Hematopoietic multipotent progenitor cell (in vitro differentiated cells): ENCODE measurements around the gene CTDSP2. TPM values are rescaled to one million over a fixed set of nuclear protein-coding genes. Genes with fewer than 3 reads are reported as not detected.
"Not testable (repeated sequence)": the region's sequence is repeated elsewhere in the genome, so short reads cannot be mapped to it uniquely, and the experiment has no call there.

Source experiments
- DNase-seq, 3 donors: peaks; one replicate each; pipeline ENCODE4 v3.0.0-alpha.2; 2011 to 2015; ENCODE audit warnings: low read depth in 2 of 3, low spot score in 2 of 3
- total RNA-seq: library from RNA; depleted of rRNA; stranded (reverse); fragments of >200 nt; gene quantifications from one replicate; pipeline ENCODE4 v1.2.3, GENCODE V29; 2012

CTDSP2 gene
- total RNA-seq, 1 donor = 159 TPM

DNA sequence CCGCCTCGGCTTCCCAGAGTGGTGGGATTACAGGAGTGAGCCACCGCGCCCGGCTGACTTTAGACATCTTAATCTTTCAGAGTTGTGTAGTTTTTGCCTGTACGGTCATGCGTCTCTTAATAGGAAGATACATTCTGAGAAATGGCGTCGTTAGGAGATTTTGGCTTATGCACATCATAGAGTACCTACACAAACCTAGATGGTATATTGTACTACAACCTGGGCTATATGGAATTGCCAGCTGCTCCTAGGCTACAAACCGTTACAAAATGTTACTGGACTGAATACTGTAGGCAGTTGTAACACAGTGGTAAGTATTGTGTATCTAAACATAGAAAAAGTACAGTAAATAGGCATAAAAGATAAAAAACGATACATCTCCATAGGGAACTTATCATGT is 62.7 kb downstream of the CTDSP2 start:
- DNase-seq = no peak

GRCh38 chr12:57783466-57783801 is 63.1 kb downstream of the CTDSP2 start:
- no peak for DNase-seq

DNA sequence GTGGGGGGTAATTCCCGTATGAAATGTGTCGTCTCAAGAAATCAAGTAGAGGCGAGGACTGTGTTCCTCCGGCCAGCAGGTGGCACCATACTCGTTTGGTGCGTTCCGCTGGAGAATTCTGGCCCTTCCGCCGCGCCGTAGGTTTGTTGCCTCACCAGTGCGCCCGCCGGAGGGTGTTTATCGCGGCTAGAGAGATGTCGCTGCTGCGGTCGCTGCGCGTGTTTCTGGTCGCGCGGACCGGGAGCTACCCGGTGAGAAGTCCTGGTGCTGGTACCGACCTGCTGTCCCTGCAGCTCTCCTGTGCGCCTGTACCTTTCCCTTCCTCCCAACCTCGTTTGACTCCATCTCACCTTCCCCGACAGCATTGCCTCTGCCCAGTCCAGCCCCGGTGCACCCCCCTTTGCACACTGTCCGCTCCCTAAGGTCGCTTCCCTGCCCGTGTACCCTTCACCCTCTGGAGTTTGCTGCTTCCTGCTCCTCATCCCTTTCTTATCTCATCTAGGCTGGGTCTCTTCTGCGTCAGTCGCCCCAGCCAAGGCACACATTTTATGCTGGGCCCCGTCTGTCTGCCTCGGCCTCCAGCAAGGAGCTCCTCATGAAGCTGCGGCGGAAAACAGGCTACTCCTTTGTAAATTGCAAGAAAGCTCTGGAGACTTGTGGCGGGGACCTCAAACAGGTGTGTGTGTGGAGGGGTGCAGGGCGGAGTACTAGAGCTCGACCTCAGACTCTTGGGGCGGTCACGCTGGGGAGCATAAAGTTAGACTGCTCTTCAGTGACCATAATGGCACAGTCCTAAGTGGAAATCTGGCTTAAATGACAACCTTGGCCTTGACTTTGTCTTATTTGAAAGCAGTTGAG is 63.7 kb downstream of the CTDSP2 start, which contains the start of gene TSFM:
TSFM (plus strand) TSS at position 180 of the 858 bp plus-strand sequence; CDS start at position 195, 15 bp downstream.
- peak; percentile 95 to 98 (median 97) for DNase-seq

DNA sequence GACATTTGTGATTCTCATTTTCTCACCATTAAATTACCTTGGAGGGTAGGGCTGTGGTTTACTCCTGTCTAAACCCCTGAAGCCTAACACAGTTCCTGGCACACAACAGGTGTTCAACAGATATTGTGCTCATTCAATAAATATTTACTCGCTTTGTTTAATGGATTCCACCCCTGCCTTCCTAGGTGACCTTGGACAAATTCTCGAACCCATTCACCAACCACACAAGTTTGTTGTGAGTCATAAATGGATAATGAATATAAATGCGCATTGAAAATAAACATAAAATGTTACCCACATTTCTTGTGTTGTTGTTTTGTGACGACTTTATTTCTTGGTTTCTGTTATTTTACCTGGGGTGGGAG is 64.3 kb downstream of the CTDSP2 start:
- DNase-seq = no peak

DNA sequence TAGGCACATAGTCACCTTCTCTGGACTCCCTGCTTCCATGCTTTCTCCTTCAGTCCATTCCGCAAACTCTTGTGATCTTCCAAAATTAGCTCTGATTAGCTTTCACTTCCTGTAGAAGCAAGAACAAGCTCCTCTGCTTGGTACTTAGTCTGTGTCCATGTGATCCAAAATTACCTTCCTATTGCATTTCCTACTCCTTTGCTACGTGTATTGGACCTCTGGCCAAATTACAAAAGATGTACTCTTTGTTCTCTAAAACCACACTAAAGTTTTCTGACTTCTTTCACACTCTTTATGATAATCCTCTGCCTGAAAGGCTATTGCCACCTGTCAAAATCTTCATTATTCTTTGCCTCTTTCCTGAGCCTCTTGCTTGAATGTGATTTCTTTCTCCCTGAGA is 64.7 kb downstream of the CTDSP2 start:
- no peak for DNase-seq

- no peak for DNase-seq
Measured at GRCh38 chr12:57781244-57781643, 65.3 kb downstream of the CTDSP2 start.

DNA sequence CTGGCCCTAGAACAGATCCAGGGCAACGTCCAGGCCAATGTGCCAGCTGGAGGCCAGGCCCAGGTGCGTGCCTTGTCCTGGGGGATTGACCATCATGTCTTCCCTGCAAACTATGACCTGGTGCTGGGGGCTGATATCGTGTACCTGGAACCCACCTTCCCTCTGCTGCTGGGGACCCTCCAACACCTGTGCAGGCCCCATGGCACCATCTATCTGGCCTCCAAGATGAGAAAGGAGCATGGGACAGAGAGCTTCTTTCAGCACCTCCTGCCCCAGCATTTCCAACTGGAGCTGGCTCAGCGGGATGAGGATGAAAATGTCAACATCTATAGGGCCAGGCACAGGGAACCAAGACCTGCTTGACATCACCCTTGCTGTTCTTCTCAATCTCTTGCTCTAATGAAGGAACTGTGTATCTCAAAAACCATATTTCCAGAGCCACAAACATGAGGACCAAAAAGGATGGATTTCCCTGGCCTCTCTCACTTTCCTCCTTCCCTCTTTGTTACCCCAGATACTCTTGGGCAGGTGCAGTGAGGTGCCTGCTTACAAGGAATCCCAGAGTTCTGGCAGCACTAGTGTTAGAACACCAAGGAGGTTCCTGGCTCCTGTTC is 66.1 kb downstream of the CTDSP2 start:
- DNase-seq = no peak

DNA sequence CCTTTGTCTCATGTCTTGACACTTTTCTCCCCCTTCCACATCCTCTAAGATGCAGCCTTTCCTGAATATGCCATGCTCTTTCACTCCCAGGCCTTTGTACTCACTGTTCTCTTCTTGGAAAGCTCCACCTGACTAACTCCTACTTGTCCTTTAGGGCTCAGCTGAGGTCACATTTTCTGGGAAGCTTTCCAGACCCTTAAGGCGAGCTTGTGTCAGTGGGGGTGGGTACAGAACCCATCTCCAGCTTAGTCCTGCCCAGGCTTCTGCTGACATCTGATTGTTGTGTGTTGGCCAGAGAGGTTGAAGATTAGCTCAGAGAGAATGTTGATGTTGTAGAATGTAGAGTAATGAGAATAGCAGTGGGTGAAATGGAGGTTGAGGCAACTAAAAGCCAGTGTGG is 66.8 kb downstream of the CTDSP2 start:
- no peak for DNase-seq

- DNase-seq = no peak
Measured at GRCh38 chr12:57777911-57778310, 68.6 kb downstream of the CTDSP2 start.

DNA sequence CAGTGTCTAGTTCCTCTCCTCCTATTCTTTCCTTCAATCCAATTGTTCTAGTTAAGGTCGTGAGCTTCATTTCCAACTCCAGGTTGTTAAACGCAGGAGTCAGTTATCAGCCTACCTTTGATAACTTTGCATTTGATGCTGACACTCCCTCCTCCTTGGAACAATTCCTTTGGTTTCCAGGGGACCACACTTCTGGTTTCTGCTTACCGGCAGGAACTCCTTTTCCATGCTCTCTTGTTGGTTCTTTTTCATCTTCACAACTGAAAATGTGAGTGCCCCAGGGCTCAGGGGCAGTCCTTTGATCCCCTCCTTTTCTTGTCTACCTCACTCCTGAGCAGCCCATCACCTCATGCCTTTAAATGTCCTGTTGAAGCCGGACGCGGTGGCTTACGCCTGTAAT is 69.2 kb downstream of the CTDSP2 start:
- no peak for DNase-seq

GRCh38 chr12:57776247-57776587 is 70.3 kb downstream of the CTDSP2 start:
- DNase-seq = no peak

- DNase-seq = no peak
Measured at GRCh38 chr12:57775563-57776246, 70.8 kb downstream of the CTDSP2 start.

DNA sequence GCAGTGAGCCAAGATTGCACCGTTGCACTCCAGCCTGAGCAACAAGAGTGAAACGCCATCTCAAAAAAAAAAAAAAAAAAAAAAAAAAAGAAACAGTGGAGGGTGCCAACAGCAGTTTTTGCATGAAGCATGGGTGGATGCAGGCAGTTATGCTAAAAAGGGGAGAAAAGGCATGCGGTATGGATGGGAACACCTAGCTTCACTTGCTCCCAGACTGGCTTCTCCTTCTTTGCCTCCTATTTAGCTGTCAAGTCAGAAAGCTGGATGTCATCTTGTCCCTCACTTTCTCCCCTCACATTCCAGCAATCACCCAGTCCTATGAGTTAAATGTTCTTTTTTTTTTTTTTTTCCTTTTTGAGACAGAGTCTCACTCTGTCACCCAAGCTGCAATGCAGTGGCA is 71.5 kb downstream of the CTDSP2 start:
- DNase-seq = no peak

GRCh38 chr12:57774634-57775033 is 71.9 kb downstream of the CTDSP2 start:
- not testable (repeated sequence) for DNase-seq

DNA sequence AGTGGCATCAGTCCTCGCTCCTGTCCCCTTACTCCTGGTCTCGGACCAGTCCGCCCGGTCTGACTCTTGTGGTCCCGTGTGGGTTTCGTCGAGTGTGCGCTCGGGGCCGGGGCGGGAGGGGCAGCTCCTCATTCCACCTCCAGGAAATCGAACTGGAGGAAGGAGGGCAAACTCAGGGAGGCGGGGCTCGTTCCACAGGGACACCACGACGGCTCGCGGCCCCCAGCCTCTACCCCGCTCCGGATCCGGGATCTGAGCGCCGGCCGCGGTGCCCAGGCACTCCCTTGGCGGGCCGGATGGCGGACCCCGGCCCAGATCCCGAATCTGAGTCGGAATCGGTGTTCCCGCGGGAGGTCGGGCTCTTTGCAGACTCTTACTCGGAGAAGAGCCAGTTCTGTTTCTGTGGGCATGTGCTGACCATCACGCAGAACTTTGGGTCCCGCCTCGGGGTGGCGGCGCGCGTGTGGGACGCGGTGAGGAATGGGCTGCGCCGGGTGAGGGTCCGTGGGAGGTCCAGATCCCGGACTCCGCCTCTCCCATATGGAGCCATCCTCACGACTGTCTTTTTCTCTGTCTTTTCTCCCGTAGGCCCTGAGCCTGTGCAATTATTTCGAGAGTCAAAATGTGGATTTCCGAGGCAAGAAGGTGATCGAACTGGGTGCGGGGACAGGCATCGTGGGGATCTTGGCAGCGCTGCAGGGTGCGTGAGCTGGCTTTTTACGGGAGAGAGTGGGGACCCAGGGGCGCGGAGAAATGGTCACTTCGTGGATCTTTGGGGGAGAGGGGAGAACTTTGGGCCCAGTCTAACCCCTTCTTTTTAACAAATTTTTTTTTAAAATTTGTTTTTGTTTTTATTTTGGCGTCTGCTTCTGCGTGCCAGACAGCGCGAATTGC is 73.9 kb downstream of the CTDSP2 start, which contains the start of gene EEF1AKMT3:
EEF1AKMT3 (plus strand) TSS at position 186 of the 894 bp plus-strand sequence; CDS start at position 297, 111 bp downstream.
- DNase-seq = no peak

GRCh38 chr12:57771873-57772428 is 74.6 kb downstream of the CTDSP2 start, which contains the start of gene METTL1:
Gene METTL1, minus strand, starts transcription at chr12:57772105. Its CDS starts 22 bp downstream, at chr12:57772083.
- peak; percentile 77 to 98 (median 97) for DNase-seq

DNA sequence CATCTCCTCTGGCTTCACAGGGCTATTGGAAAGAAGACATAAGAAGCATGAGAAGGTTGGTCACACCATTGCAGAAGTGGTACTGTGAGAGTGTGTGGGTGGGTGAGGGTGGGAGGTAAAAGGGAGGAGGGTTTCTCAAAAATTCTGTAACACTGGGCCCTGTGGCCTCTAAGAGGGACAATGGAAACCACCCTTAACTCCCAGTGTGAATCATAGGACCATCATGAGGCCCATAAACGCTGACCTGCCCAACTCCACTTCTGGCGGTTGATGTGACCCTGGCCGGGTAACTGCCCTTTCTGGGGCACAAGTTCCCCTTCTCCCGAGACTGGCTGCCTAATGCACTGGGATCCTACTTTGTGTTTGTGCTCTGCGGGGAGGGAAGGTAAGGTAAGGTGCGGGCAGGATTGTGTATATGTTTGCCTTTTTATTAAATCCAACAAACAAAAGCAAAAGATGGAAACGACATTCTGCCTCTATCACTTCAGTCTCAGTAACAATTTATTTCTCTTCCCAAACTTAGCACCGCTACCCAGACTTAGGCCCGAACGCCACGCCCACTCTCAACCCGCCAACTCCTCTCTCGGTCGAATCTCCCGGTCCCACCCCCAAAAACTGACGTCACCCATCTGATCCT is 75.2 kb downstream of the CTDSP2 start:
- DNase-seq = peak in 2 of 3 donors; percentile 95 to 96

GRCh38 chr12:57770734-57771133 is 75.8 kb downstream of the CTDSP2 start:
- DNase-seq = no peak
